NCI-H82 (cell line): ENCODE data around the gene GRIK4.
A peak's percentile ranks its signal among the peaks of the same experiment; 100 is the strongest.

Source experiments
- DNase-seq: peaks from one replicate; lab custom pipeline; 2025; lab: John Stamatoyannopoulos, UW

GRIK4 gene

GRCh38 chr11:120882175-120882574 lies 370.6 kb downstream of the GRIK4 start:
- DNase-seq = no peak

- DNase-seq = no peak
Observed at GRCh38 chr11:120883404-120884080, 372.0 kb downstream of the GRIK4 start.

- no peak for DNase-seq
Observed at GRCh38 chr11:120884154-120885020, 372.8 kb downstream of the GRIK4 start.

- DNase-seq = no peak
Observed at GRCh38 chr11:120890609-120891320, 379.2 kb downstream of the GRIK4 start.

- peak; percentile 47 for DNase-seq
Observed at GRCh38 chr11:120893440-120894201, 382.1 kb downstream of the GRIK4 start.

- peak; percentile 74 for DNase-seq
Observed at GRCh38 chr11:120894202-120894985, 382.8 kb downstream of the GRIK4 start.

GRCh38 chr11:120896687-120897086 lies 385.1 kb downstream of the GRIK4 start:
- DNase-seq = no peak

GRCh38 chr11:120898568-120898967 lies 387.0 kb downstream of the GRIK4 start:
- no peak for DNase-seq

GRCh38 chr11:120899720-120900119 lies 388.2 kb downstream of the GRIK4 start:
- no peak for DNase-seq

GRCh38 chr11:120900643-120901042 lies 389.1 kb downstream of the GRIK4 start:
- DNase-seq = no peak

GRCh38 chr11:120903686-120904085 lies 392.1 kb downstream of the GRIK4 start:
- no peak for DNase-seq

- DNase-seq = no peak
Observed at GRCh38 chr11:120904116-120904515, 392.6 kb downstream of the GRIK4 start.

GRCh38 chr11:120906766-120907165 lies 395.2 kb downstream of the GRIK4 start:
- DNase-seq = no peak

- DNase-seq = no peak
Observed at GRCh38 chr11:120907971-120908370, 396.4 kb downstream of the GRIK4 start.

- no peak for DNase-seq
Observed at GRCh38 chr11:120908461-120909181, 397.1 kb downstream of the GRIK4 start.

GRCh38 chr11:120909676-120910416 lies 398.3 kb downstream of the GRIK4 start:
- no peak for DNase-seq

GRCh38 chr11:120911943-120912342 lies 400.4 kb downstream of the GRIK4 start:
- no peak for DNase-seq

GRCh38 chr11:120912504-120912903 lies 401.0 kb downstream of the GRIK4 start:
- DNase-seq = peak; percentile 53

GRCh38 chr11:120912915-120913314 lies 401.4 kb downstream of the GRIK4 start:
- no peak for DNase-seq

- DNase-seq = no peak
Observed at GRCh38 chr11:120914021-120914420, 402.5 kb downstream of the GRIK4 start.
